ENCODE measurements around the gene HMG20B. TPM values are rescaled to one million over a fixed set of nuclear protein-coding genes. Genes with fewer than 3 reads are reported as not detected.

The HMG20B gene
- polyA plus RNA-seq, 1 donor: 59.6 TPM

DNA sequence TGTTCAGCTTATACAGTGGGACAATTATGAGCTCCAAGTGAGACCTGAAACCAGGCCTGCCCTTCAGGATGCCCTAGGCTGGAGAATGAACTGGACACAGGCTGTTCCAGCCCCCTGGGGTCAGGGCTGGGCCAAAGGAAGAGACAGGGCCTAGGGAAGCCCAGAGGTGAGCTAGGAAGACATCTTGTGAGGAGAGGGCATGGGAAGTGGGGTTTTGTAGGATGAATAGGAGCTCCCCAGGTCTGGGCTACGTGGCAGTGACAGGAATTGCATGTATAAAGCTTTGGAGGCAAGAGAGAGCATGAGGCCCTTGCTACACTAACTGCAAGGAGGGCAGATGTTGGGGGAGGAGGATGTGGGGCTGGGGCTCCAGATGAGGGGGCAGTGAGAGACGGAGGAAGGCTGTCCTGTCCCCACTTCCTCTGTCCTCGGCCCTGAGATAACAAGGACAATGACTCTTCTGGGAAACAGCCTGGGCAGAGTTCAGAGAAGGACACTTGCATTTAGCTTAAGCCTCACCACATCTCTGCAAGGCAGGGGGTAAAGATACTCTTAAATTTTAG, 35.4 kb downstream of the HMG20B start:
- H3K27me3 ChIP-seq (ENCODE audit: control insufficient read depth, insufficient read depth, low read length): peaks cover 29% of the 10 kb centered on the region
- no CpG with 5 or more reads among the region's 3 CpGs for WGBS (ENCODE audit: insufficient coverage, low lambda C conversion rate)
- no peak overlapping the region for H3K27ac ChIP-seq (ENCODE audit: low read length)
- no peak overlapping the region for H3K4me3 ChIP-seq (ENCODE audit: low read length)
- peaks cover 11% of the 10 kb centered on the region for H3K4me1 ChIP-seq (ENCODE audit: control insufficient read depth, insufficient read depth, low read length)
- peaks cover 21% of the 10 kb centered on the region for H3K9me3 ChIP-seq (ENCODE audit: control insufficient read depth, low read depth, low read length)
- peaks cover 20% of the 10 kb centered on the region for H3K36me3 ChIP-seq (ENCODE audit: control insufficient read depth, insufficient read depth, low read length)
- no peak for DNase-seq

DNA sequence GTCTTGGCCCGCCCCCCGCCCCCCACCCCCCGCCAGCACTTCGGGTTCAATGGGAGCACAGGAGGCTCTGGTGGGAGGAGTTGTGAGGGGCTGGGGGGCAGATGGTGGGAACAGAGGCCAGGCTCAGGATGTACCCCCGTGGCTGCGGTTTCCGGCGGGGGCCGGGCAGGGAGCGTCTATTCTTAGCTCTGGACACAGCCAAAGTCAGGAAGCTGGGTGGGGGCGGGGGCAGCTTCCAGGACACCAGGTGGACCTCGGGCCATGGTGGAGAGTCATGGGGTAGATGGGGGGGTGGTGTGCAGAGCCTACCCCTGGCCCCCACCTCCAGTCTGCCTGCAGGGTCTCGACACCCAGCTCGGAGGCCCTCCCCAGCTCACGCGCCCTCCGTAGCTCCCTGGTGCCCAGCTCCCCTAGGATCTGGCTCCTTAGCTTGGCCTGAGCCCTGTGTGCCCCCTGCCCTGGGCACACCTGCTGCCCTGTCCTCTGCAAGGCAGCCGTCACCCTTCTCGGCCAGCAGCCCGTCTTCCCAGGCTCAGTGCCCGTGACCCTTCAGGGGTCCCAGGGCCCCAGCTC, 36.1 kb downstream of the HMG20B start:
- H3K9me3 ChIP-seq (ENCODE audit: control insufficient read depth, low read depth, low read length): peaks cover 25% of the 10 kb centered on the region
- WGBS (ENCODE audit: insufficient coverage, low lambda C conversion rate): no CpG with 5 or more reads among the region's 21 CpGs
- no peak overlapping the region for H3K27ac ChIP-seq (ENCODE audit: low read length)

GRCh38 chr19:3609779-3610719, 37.3 kb downstream of the HMG20B start:
- H3K9me3 ChIP-seq (ENCODE audit: control insufficient read depth, low read depth, low read length): peaks cover 25% of the 10 kb centered on the region
- DNase-seq: no peak
- peaks cover 24% of the 10 kb centered on the region for H3K27me3 ChIP-seq (ENCODE audit: control insufficient read depth, insufficient read depth, low read length)
- no peak overlapping the region for H3K27ac ChIP-seq (ENCODE audit: low read length)
- no peak overlapping the region for H3K4me3 ChIP-seq (ENCODE audit: low read length)
- WGBS (ENCODE audit: insufficient coverage, low lambda C conversion rate): 100% methylated on average over 1 of the region's 24 CpGs
- H3K4me1 ChIP-seq (ENCODE audit: control insufficient read depth, insufficient read depth, low read length): peaks cover 8% of the 10 kb centered on the region
- H3K36me3 ChIP-seq (ENCODE audit: control insufficient read depth, insufficient read depth, low read length): peaks cover 24% of the 10 kb centered on the region

More for the DNA sequence above, 36.1 kb downstream of the HMG20B start:
- Histone ChIP-seq H3K36me3 (ENCODE audit: control insufficient read depth, insufficient read depth, low read length) (peaks cover 20% of the 10 kb centered on the region), H3K27me3 (ENCODE audit: control insufficient read depth, insufficient read depth, low read length) (peaks cover 29% of the 10 kb centered on the region), H3K4me3 (ENCODE audit: low read length) (no peak overlapping the region), H3K4me1 (ENCODE audit: control insufficient read depth, insufficient read depth, low read length) (peaks cover 14% of the 10 kb centered on the region)
- DNase-seq: no peak

GRCh38 chr19:3610745-3611717, 38.3 kb downstream of the HMG20B start:
- Histone ChIP-seq H3K27ac (ENCODE audit: low read length) (no peak overlapping the region), H3K36me3 (ENCODE audit: control insufficient read depth, insufficient read depth, low read length) (peaks cover 32% of the 10 kb centered on the region), H3K9me3 (ENCODE audit: control insufficient read depth, low read depth, low read length) (peaks cover 23% of the 10 kb centered on the region), H3K4me3 (ENCODE audit: low read length) (no peak overlapping the region), H3K27me3 (ENCODE audit: control insufficient read depth, insufficient read depth, low read length) (peaks cover 17% of the 10 kb centered on the region), H3K4me1 (ENCODE audit: control insufficient read depth, insufficient read depth, low read length) (peaks cover 7% of the 10 kb centered on the region)
- DNase-seq: no peak
- no CpG with 5 or more reads among the region's 41 CpGs for WGBS (ENCODE audit: insufficient coverage, low lambda C conversion rate)

- no CpG with 5 or more reads among the region's 36 CpGs for WGBS (ENCODE audit: insufficient coverage, low lambda C conversion rate)
- Histone ChIP-seq H3K4me3 (ENCODE audit: low read length) (no peak overlapping the region), H3K36me3 (ENCODE audit: control insufficient read depth, insufficient read depth, low read length) (peaks cover 32% of the 10 kb centered on the region), H3K4me1 (ENCODE audit: control insufficient read depth, insufficient read depth, low read length) (peaks cover 5% of the 10 kb centered on the region), H3K27me3 (ENCODE audit: control insufficient read depth, insufficient read depth, low read length) (peaks cover 12% of the 10 kb centered on the region), H3K9me3 (ENCODE audit: control insufficient read depth, low read depth, low read length) (peaks cover 20% of the 10 kb centered on the region), H3K27ac (ENCODE audit: low read length) (no peak overlapping the region)
- no peak for DNase-seq
These were observed 39.1 kb downstream of the HMG20B start for GRCh38 chr19:3611841-3612240.

GRCh38 chr19:3612330-3612729, 39.6 kb downstream of the HMG20B start:
- Histone ChIP-seq H3K4me3 (ENCODE audit: low read length) (no peak overlapping the region), H3K27me3 (ENCODE audit: control insufficient read depth, insufficient read depth, low read length) (peaks cover 7% of the 10 kb centered on the region), H3K27ac (ENCODE audit: low read length) (no peak overlapping the region), H3K9me3 (ENCODE audit: control insufficient read depth, low read depth, low read length) (peaks cover 20% of the 10 kb centered on the region), H3K4me1 (ENCODE audit: control insufficient read depth, insufficient read depth, low read length) (peaks cover 3% of the 10 kb centered on the region), H3K36me3 (ENCODE audit: control insufficient read depth, insufficient read depth, low read length) (peaks cover 32% of the 10 kb centered on the region)
- WGBS (ENCODE audit: insufficient coverage, low lambda C conversion rate): no CpG with 5 or more reads among the region's 33 CpGs
- DNase-seq: no peak

DNA sequence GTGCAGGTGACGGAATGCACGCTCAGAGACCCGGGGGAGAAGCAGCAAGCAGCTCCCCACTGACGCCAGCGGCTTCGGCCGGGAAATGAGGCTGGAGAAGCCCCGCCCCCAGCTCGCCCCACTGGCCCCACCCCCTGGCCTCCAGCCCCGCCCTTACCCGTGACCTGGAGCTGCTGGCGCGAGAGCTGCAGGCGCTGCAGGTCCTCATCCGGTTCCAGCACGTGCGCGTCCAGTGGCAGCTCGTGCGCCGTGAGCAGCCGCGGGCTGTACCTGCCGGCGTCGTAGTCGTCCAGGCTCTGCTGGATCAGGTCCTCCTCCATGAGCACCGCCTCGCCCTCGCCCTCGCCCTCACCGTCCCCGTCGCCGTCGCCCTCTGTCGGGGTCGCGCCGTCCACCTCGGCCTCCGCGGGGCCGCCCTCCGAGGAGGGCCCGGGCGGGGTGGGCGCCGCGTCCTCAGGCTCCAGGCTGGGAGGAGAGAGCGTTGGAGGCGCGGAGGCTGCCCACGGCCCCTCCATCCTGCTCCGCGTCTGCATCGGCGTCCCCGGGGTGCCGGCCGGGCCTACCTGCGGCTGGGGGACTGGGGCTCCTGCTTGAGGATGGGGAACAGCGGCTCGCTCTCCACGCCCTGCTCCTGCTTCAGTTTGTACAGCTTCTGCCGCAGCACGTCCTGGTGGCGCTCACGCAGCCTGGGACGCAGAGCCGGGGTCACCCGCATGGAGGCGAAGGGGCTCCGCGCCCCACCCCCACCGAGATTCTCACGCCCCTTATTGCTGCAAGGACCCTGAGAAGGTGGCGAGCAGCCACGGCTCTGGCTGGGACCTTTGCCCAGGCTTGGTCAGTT, 40.4 kb downstream of the HMG20B start:
- Histone ChIP-seq H3K4me1 (ENCODE audit: control insufficient read depth, insufficient read depth, low read length) (peaks cover 3% of the 10 kb centered on the region), H3K4me3 (ENCODE audit: low read length) (no peak overlapping the region), H3K9me3 (ENCODE audit: control insufficient read depth, low read depth, low read length) (peaks cover 20% of the 10 kb centered on the region), H3K36me3 (ENCODE audit: control insufficient read depth, insufficient read depth, low read length) (peaks cover 39% of the 10 kb centered on the region), H3K27ac (ENCODE audit: low read length) (no peak overlapping the region), H3K27me3 (ENCODE audit: control insufficient read depth, insufficient read depth, low read length) (no peaks in the 10 kb centered on the region)
- WGBS (ENCODE audit: insufficient coverage, low lambda C conversion rate): no CpG with 5 or more reads among the region's 79 CpGs
- no peak for DNase-seq

DNA sequence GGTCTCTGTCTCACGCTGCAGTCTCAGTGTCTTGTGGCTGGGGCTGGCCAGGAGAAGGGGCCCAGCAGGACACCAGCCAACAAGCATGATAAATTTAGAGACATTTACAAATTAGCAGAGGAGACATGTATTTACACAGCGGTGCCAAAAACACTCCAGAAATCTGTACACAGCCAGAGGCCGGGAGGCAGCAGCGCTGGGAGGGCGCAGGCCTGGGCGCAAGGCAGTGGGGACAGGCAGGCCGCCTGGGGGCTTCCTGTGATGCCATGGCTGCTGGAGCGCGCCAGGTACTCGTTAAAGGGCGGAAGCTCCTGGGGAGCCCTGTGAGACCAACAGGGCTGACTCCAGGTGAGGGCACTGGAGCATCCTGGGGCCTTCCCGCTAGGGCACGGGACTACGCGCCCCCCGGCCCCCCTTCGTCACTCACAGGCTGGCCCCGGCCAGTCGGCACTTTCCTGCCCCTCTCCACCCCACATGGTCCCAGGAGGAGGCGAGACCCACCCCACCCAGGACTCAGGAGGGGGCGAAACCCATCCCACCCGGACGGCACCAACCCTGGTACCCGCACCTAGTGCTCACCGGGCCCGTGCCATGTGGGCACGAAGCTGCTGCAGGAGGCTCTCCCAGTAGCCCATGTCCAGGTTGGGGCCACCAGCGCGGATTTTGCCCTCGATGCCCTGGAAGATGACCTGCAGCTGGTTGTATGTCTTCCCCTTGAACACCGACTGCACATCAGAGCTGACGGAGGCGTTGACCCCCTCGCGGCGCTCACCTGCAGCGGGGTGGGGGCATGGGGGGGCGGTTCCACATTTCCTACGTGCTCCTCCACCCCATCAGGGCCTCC, 41.3 kb downstream of the HMG20B start:
- H3K27me3 ChIP-seq (ENCODE audit: control insufficient read depth, insufficient read depth, low read length): no peaks in the 10 kb centered on the region
- DNase-seq: no peak
- peaks cover 44% of the 10 kb centered on the region for H3K36me3 ChIP-seq (ENCODE audit: control insufficient read depth, insufficient read depth, low read length)
- peaks cover 3% of the 10 kb centered on the region for H3K4me1 ChIP-seq (ENCODE audit: control insufficient read depth, insufficient read depth, low read length)
- H3K27ac ChIP-seq (ENCODE audit: low read length): no peak overlapping the region
- H3K4me3 ChIP-seq (ENCODE audit: low read length): no peak overlapping the region
- peaks cover 20% of the 10 kb centered on the region for H3K9me3 ChIP-seq (ENCODE audit: control insufficient read depth, low read depth, low read length)
- no CpG with 5 or more reads among the region's 39 CpGs for WGBS (ENCODE audit: insufficient coverage, low lambda C conversion rate)
